IMR-90 (cell line): Measurements from ENCODE around the gene DOCK6. TPM values are rescaled to one million over a fixed set of nuclear protein-coding genes. Genes with fewer than 3 reads are reported as not detected.

Experiments used
- ATAC-seq: fragments of 200-7000 bp; cut with Tn5 transposase; 2 replicates; pipeline ENCODE4 v1.9.1; 2020; ENCODE audit warnings: low read depth, mild to moderate bottlenecking, moderate library complexity
- BruUV-seq: library from RNA; stranded (reverse); fragments of 400-500 nt; replicated peaks from 2 replicates; lab custom pipeline; 2021; lab: Mats Ljungman, UMichigan
- CTCF ChIA-PET: fragments of 300-600 bp; formaldehyde crosslinking; extraction: SDS; loops from one replicate; lab custom pipeline; 2021; ENCODE audit warnings: antibody characterized with exemption; lab: Yijun Ruan, JAX
- POLR2A ChIA-PET: fragments of 300-600 bp; sonication (Branson Sonifier 250); formaldehyde crosslinking; loops from one replicate; lab custom pipeline; 2022; ENCODE audit warnings: antibody characterized with exemption; ENCODE audit not compliant: unreplicated experiment; lab: Charles Lee
- DNase-seq: peaks from one replicate; pipeline ENCODE4 v3.0.0; 2013
- H2AFZ ChIP-seq: replicated peaks from 2 replicates; pipeline ENCODE3; 2013; ENCODE audit warnings: low read length, mild to moderate bottlenecking; ENCODE audit not compliant: poor library complexity
- H2AK5ac ChIP-seq: 2 replicates; pipeline ENCODE4 v1.6.1; 2013; ENCODE audit warnings: low read depth, low read length, inconsistent platforms
- H2AK9ac ChIP-seq: replicated peaks from 2 replicates; pipeline ENCODE3; 2013; ENCODE audit warnings: mild to moderate bottlenecking, low read depth, low read length, moderate library complexity; ENCODE audit not compliant: poor library complexity
- H2BK120ac ChIP-seq: 2 replicates; pipeline ENCODE4 v1.6.1; 2013; ENCODE audit warnings: low read depth, low read length, inconsistent platforms
- H2BK15ac ChIP-seq: 3 replicates; pipeline ENCODE4 v1.6.1; 2013; ENCODE audit warnings: low read depth, low read length, inconsistent platforms
- H2BK20ac ChIP-seq: 2 replicates; pipeline ENCODE4 v1.6.1; 2013; ENCODE audit warnings: low read depth, mild to moderate bottlenecking, inconsistent platforms, low read length, moderate library complexity
- H2BK5ac ChIP-seq: 2 replicates; pipeline ENCODE4 v1.6.1; 2013; ENCODE audit warnings: mild to moderate bottlenecking, low read depth, low read length, inconsistent platforms; ENCODE audit not compliant: poor library complexity, severe bottlenecking
- H3K14ac ChIP-seq: replicated peaks from 2 replicates; pipeline ENCODE4 v1.6.1; 2013; ENCODE audit warnings: low read depth, low read length, inconsistent platforms
- H3K18ac ChIP-seq: 2 replicates; pipeline ENCODE4 v1.6.1; 2013; ENCODE audit warnings: low read depth, low read length, control low read depth
- H3K23ac ChIP-seq: 2 replicates; pipeline ENCODE4 v1.6.1; 2013; ENCODE audit warnings: low read depth, low read length, inconsistent platforms
- H3K27ac ChIP-seq: 2 replicates; pipeline ENCODE4 v1.5.1; 2013; ENCODE audit warnings: mild to moderate bottlenecking, control low read depth, low read length; ENCODE audit not compliant: insufficient read depth
- H3K27me3 ChIP-seq: 2 replicates; pipeline ENCODE4 v1.6.1; 2013; ENCODE audit warnings: low read length; ENCODE audit not compliant: control insufficient read depth, insufficient read depth
- H3K36me3 ChIP-seq: 2 replicates; pipeline ENCODE4 v1.6.1; 2013; ENCODE audit warnings: low read length, mixed read lengths; ENCODE audit not compliant: control insufficient read depth, insufficient read depth
- H3K4ac ChIP-seq: 2 replicates; pipeline ENCODE4 v1.6.1; 2013; ENCODE audit warnings: low read depth, low read length, inconsistent platforms
- H3K4me1 ChIP-seq: 2 replicates; pipeline ENCODE4 v1.6.1; 2013; ENCODE audit warnings: low read length, mixed read lengths; ENCODE audit not compliant: control insufficient read depth, insufficient read depth
- H3K4me2 ChIP-seq: 2 replicates; pipeline ENCODE4 v1.6.1; 2013; ENCODE audit warnings: low read depth, mild to moderate bottlenecking, control low read depth, low read length, moderate library complexity
- H3K4me3 ChIP-seq: 2 replicates; pipeline ENCODE4 v1.5.1; 2013; ENCODE audit warnings: low read depth, mild to moderate bottlenecking, control low read depth, low read length, moderate library complexity; ENCODE audit not compliant: insufficient read depth
- H3K56ac ChIP-seq: 2 replicates; pipeline ENCODE4 v1.6.1; 2013; ENCODE audit warnings: low read length, inconsistent platforms; ENCODE audit not compliant: insufficient read depth; ENCODE audit errors: extremely low read depth
- H3K79me1 ChIP-seq, 2 experiments: 2 replicates each; pipeline ENCODE4 v1.6.1; 2013; ENCODE audit warnings: low read length in 2 of 2, inconsistent platforms in 1 of 2, low read depth in 1 of 2
- H3K9ac ChIP-seq: 2 replicates; pipeline ENCODE4 v1.6.1; 2013; ENCODE audit warnings: low read depth, low read length, control low read depth
- H3K9me1 ChIP-seq: 2 replicates; pipeline ENCODE4 v1.6.1; 2013; ENCODE audit warnings: low read length, inconsistent platforms; ENCODE audit not compliant: insufficient read depth
- H3K9me3 ChIP-seq: 2 replicates; pipeline ENCODE4 v1.6.1; 2013; ENCODE audit warnings: low read length; ENCODE audit not compliant: control insufficient read depth, insufficient read depth
- H4K20me1 ChIP-seq: 2 replicates; pipeline ENCODE4 v1.6.1; 2013; ENCODE audit warnings: low read length, inconsistent platforms; ENCODE audit not compliant: insufficient read depth
- H4K5ac ChIP-seq: 2 replicates; pipeline ENCODE4 v1.6.1; 2013; ENCODE audit warnings: mild to moderate bottlenecking, low read depth, low read length, control low read depth
- H4K8ac ChIP-seq, 2 experiments: 2 replicates each; pipeline ENCODE4 v1.6.1; 2013; ENCODE audit warnings: low read depth in 2 of 2, low read length in 2 of 2, control low read depth in 1 of 2, inconsistent platforms in 1 of 2
- H4K91ac ChIP-seq: 2 replicates; pipeline ENCODE4 v1.6.1; 2013; ENCODE audit warnings: low read depth, low read length, inconsistent platforms; ENCODE audit not compliant: insufficient read depth
- CEBPB ChIP-seq: IDR thresholded peaks from 2 replicates; pipeline ENCODE4 v1.6.1; 2012; ENCODE audit warnings: low read depth, low read length, improper control_type of control experiment
- FOS ChIP-seq: fragments of 150-350 bp; IDR thresholded peaks from 2 replicates; pipeline ENCODE4 v1.6.1; 2016; ENCODE audit warnings: low read depth, low read length
- WGBS, 2 experiments: methylation state at CpG; one replicate each; pipeline versions ENCODE4 v1.1.5 to v1.1.7; 2013; ENCODE audit warnings: missing lambda C conversion rate in 2 of 2; ENCODE audit not compliant: insufficient read length in 1 of 2; ENCODE audit errors: extremely low coverage in 2 of 2; 5-methylcytosine and 5-hydroxymethylcytosine counted together
- dilution Hi-C: fragments of 300-500 bp; cut with HindIII; formaldehyde crosslinking; loops from one replicate; pipeline ENCODE4 v1.14.3; 2018; ENCODE audit warnings: low sequenced_read_pairs; ENCODE audit not compliant: unreplicated experiment
- in situ Hi-C: fragments of 300-500 bp; cut with MboI; formaldehyde crosslinking; loops from 3 replicates; pipeline ENCODE4 v1.14.3; 2019; ENCODE audit warnings: low sequenced_read_pairs, inconsistent platforms, mixed read lengths
- intact Hi-C: fragments of 100-400 bp; cut with micrococcal nuclease; formaldehyde crosslinking; loops from 2 replicates; pipeline ENCODE4 v1.10.0; 2022
- polyA plus RNA-seq, 3 experiments: library from polyadenylated mRNA; depleted of rRNA; stranded (reverse); fragments of >200 nt; gene quantifications; 2 replicates each; pipeline ENCODE4 v1.2.3, GENCODE V29; 2012; ENCODE audit warnings: low replicate concordance in 1 of 3
- total RNA-seq: library from RNA; depleted of rRNA; stranded (reverse); fragments of >200 nt; gene quantifications from 2 replicates; pipeline ENCODE4 v1.2.3, GENCODE V29; 2012

DOCK6 gene
- total and polyA plus RNA-seq, 2 of the 4 experiments (the other 2 are of a cell fraction), result 5.0 to 18.4 TPM

- no CpG with 5 or more reads among the region's 1 CpG for WGBS, 2 experiments
- Histone ChIP-seq H2BK20ac (no peak overlapping the region), H4K5ac (no peak overlapping the region), H2BK15ac (no peak overlapping the region), H4K8ac (no peak overlapping the region), H3K79me1 (peaks cover 50 to 84% of the 10 kb centered on the region in 2 experiments), H3K18ac (no peak overlapping the region), H3K4me2 (no peak overlapping the region), H3K36me3 (peaks cover 69% of the 10 kb centered on the region), H2AFZ (no peak overlapping the region), H3K9me3 (no peaks in the 10 kb centered on the region), H3K4me1 (0 out of 2 replicates have a peak, but pooled peaks cover 1% of the 10 kb centered on the region), H3K4ac (no peak overlapping the region), H3K23ac (no peak overlapping the region), H2AK9ac (no peak overlapping the region), H3K9me1 (peaks cover 8% of the 10 kb centered on the region), H2AK5ac (no peak overlapping the region), H2BK120ac (no peak overlapping the region), H4K91ac (no peak overlapping the region), H4K20me1 (peaks cover 11% of the 10 kb centered on the region; the same call in 1 of the 2 replicates), H2BK5ac (no peak overlapping the region), H3K56ac (no peak overlapping the region), H3K4me3 (no peak overlapping the region), H3K14ac (no peak overlapping the region), H3K9ac (no peak overlapping the region), H3K27ac (no peak overlapping the region), H3K27me3 (no peaks in the 10 kb centered on the region)
- CTCF ChIA-PET, result interaction anchor here (0.6 to 0.9 kb wide), 2 partner anchors 9 to 12 kb away, joined by 3 read pairs; no protein-coding TSS in a partner anchor
- dilution Hi-C loops, result no loop called here
- BruUV-seq, result no TSS peak
- POLR2A ChIA-PET, result no interaction called here
- intact Hi-C loops, result no loop called here
- ATAC-seq (no peak), DNase-seq (no peak)
- TF ChIP-seq FOS (no peak), CEBPB (no peak)
- in situ Hi-C loops, result no loop called here
These were observed 79.3 kb downstream of the DOCK6 start for GRCh38 chr19:11182994-11183393.
